Calu3 (cell line): ENCODE measurements around the gene SHISA8. TPM values are rescaled to one million over a fixed set of nuclear protein-coding genes. Genes with fewer than 3 reads are reported as not detected.
A peak's percentile ranks its signal among the peaks of the same experiment; 100 is the strongest.

Experiments used
- BruUV-seq: library from RNA; stranded (reverse); fragments of 400-500 nt; replicated peaks from 2 replicates; lab custom pipeline; 2021; lab: Mats Ljungman, UMichigan
- CTCF ChIA-PET: fragments of 300-600 bp; sonication (Branson Sonifier 250); formaldehyde crosslinking; loops from one replicate; lab custom pipeline; 2022; ENCODE audit warnings: antibody characterized with exemption; lab: Charles Lee
- DNase-seq: peaks from one replicate; pipeline ENCODE4 v3.0.0; 2022
- H3K27ac Mint-ChIP-seq: one replicate; pipeline ENCODE4 v1.8.0; 2022; ENCODE audit warnings: mixed read lengths; ENCODE audit not compliant: unreplicated experiment
- H3K27me3 Mint-ChIP-seq: one replicate; pipeline ENCODE4 v1.8.0; 2022; ENCODE audit warnings: mixed read lengths; ENCODE audit not compliant: unreplicated experiment
- H3K36me3 Mint-ChIP-seq: one replicate; pipeline ENCODE4 v1.8.0; 2022; ENCODE audit warnings: mild to moderate bottlenecking, moderate library complexity, mixed read lengths; ENCODE audit not compliant: insufficient read depth, unreplicated experiment
- H3K4me1 Mint-ChIP-seq: one replicate; pipeline ENCODE4 v1.8.0; 2022; ENCODE audit warnings: mild to moderate bottlenecking, low read depth, mixed read lengths; ENCODE audit not compliant: unreplicated experiment
- H3K4me3 Mint-ChIP-seq: one replicate; pipeline ENCODE4 v1.8.0; 2022; ENCODE audit warnings: mild to moderate bottlenecking, low read depth, moderate library complexity, mixed read lengths; ENCODE audit not compliant: unreplicated experiment
- H3K9me3 Mint-ChIP-seq: one replicate; pipeline ENCODE4 v1.8.0; 2022; ENCODE audit warnings: low read depth, mixed read lengths; ENCODE audit not compliant: unreplicated experiment
- intact Hi-C: fragments of 100-400 bp; cut with micrococcal nuclease; formaldehyde crosslinking; loops from one replicate; pipeline ENCODE4 v1.10.0; 2022; ENCODE audit not compliant: unreplicated experiment
- total RNA-seq: library from RNA; stranded (reverse); gene quantifications from 2 replicates; pipeline ENCODE4 v1.2.3, GENCODE V29; 2022
- TF ChIP-seq, protein P1 (sequence below): fragments of 200-600 bp; IDR thresholded peaks from one replicate; pipeline ENCODE4 v1.8.0; 2022; ENCODE audit warnings: antibody characterized with exemption; ENCODE audit not compliant: unreplicated experiment

Gene SHISA8
- total RNA-seq, 1 experiment from 2014 or later, result not detected

DNA sequence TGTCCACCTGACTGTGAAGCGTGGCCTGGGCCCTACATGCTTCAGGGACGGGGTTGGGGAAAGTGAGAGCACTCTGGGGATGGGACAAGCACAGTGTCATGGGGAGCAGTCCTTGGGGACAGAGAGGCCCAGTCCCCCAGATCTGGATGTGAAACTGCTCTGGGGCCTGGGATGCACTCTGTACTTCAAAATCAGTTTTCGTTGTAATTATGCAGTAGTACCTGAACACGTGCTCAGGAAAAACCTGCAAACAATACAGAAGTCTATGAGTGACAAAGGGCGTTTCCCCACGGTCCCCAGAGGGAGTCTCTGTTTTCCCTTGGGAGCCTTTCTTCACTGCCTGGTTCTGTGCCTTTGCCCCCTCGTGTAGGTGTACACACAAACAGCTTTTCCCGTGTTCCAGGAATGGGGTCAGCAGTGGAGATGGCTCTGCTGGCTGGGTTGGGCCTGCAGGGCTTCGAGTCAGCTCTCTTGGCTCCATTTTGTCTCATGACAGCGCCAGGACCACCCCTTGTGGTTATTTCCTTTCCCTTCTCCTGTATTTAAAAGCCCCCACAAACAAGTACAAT is 16.9 kb upstream of the SHISA8 start:
- CTCF ChIA-PET, result no interaction called here
- Mint-ChIP-seq H3K27me3 (peaks cover 20% of the 10 kb centered on the region), H3K4me3 (no peak overlapping the region), H3K36me3 (peaks cover 36% of the 10 kb centered on the region), H3K27ac (no peak overlapping the region), H3K4me1 (no peaks in the 10 kb centered on the region), H3K9me3 (no peaks in the 10 kb centered on the region)
- DNase-seq, result no peak
- intact Hi-C loops, result no loop called here
- TF ChIP-seq, protein P1, sequence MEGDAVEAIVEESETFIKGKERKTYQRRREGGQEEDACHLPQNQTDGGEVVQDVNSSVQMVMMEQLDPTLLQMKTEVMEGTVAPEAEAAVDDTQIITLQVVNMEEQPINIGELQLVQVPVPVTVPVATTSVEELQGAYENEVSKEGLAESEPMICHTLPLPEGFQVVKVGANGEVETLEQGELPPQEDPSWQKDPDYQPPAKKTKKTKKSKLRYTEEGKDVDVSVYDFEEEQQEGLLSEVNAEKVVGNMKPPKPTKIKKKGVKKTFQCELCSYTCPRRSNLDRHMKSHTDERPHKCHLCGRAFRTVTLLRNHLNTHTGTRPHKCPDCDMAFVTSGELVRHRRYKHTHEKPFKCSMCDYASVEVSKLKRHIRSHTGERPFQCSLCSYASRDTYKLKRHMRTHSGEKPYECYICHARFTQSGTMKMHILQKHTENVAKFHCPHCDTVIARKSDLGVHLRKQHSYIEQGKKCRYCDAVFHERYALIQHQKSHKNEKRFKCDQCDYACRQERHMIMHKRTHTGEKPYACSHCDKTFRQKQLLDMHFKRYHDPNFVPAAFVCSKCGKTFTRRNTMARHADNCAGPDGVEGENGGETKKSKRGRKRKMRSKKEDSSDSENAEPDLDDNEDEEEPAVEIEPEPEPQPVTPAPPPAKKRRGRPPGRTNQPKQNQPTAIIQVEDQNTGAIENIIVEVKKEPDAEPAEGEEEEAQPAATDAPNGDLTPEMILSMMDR, result no peak
- no TSS peak for BruUV-seq

- DNase-seq, result no peak
- Mint-ChIP-seq H3K27ac (no peak overlapping the region), H3K27me3 (peaks cover 43% of the 10 kb centered on the region), H3K4me1 (peaks cover 7% of the 10 kb centered on the region), H3K9me3 (no peaks in the 10 kb centered on the region), H3K36me3 (peaks cover 35% of the 10 kb centered on the region), H3K4me3 (no peak overlapping the region)
- no TSS peak for BruUV-seq
- intact Hi-C loops, result no loop called here
- CTCF ChIA-PET, result no interaction called here
- TF ChIP-seq, protein P1, result no peak
These were observed 14.5 kb upstream of the SHISA8 start for GRCh38 chr22:41929418-41929810.

DNA sequence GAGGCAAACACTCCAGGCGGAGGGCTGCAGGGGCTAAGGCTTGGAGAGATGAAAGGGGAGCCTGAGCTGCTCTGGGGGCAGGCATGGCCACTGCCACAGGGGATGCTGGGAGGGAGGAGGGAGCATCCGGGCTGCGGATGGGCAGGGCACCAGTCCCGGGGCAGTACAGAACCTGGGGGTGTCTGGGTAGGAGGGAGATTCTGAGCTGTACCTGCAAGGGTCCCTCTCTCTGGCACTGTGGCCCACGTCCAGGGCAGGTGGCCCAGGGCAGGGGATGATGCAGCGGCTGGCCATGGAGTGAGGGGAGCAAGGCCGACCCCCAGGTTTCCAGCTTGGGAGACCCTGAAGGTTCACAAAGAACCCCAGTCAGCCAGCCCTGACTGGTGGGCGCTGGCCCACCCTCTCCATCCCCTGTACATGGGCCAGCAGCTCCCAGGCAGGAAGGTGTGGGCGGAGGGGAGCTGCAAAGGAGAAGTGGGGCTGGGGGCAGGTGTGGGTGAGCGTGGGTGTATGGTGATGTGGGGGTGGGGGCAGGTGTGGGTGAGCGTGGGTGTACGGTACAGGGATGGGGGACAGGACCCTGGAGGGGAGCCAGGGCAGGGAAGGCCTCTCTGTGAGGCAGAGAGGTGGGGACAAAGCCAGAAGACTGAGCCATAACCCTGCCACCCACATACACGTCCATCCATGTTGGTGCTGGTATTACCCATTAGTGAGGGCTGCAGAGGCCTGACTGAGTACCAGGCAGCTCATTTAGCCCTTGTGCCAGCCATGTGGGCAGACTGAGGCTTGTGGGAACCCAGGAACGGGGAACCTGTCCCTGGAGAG is 13.9 kb upstream of the SHISA8 start:
- H3K27ac Mint-ChIP-seq, result peak overlapping the region; percentile 34
- no peak for DNase-seq
- no TSS peak for BruUV-seq
- intact Hi-C loops, result no loop called here
- H3K9me3 Mint-ChIP-seq, result no peaks in the 10 kb centered on the region
- H3K36me3 Mint-ChIP-seq, result peaks cover 35% of the 10 kb centered on the region
- no peak overlapping the region for H3K4me3 Mint-ChIP-seq
- peaks cover 7% of the 10 kb centered on the region for H3K4me1 Mint-ChIP-seq
- H3K27me3 Mint-ChIP-seq, result peaks cover 44% of the 10 kb centered on the region
- CTCF ChIA-PET, result no interaction called here
- TF ChIP-seq, protein P1, result no peak

DNA sequence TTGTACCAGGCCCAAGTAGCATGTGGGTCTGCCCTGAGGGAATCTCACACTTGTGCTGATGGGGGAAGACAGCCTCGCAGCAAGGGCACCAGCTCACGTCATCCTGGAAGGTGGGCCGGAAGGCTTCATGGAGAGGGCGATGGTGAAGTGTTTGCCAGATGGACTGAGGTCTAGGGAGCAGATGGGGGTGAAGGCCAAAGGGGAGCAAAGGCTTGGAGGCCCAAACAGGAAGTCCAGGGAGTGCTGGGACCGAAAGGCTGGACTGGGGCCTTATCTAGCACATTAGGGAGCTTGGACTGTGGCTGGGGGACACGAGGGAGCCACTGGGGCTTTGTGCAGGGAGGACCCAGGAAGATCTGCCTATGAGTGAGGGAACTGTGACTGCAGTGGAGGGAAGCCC is 12.9 kb upstream of the SHISA8 start:
- intact Hi-C loops, result no loop called here
- Mint-ChIP-seq H3K4me3 (no peak overlapping the region), H3K9me3 (no peaks in the 10 kb centered on the region), H3K27me3 (peaks cover 50% of the 10 kb centered on the region), H3K4me1 (peaks cover 7% of the 10 kb centered on the region), H3K36me3 (peaks cover 40% of the 10 kb centered on the region), H3K27ac (peak overlapping the region; percentile 34)
- no TSS peak for BruUV-seq
- CTCF ChIA-PET, result no interaction called here
- TF ChIP-seq, protein P1, result no peak
- no peak for DNase-seq
